DMS 273 (cell line): Measurements from ENCODE around the gene RNF225.
A peak's percentile ranks its signal among the peaks of the same experiment; 100 is the strongest.
"Not testable (repeated sequence)": the region's sequence is repeated elsewhere in the genome, so short reads cannot be mapped to it uniquely, and the experiment has no call there.

Experiments used
- DNase-seq: peaks from one replicate; lab custom pipeline; 2025; ENCODE audit not compliant: unreplicated experiment; lab: John Stamatoyannopoulos, UW

RNF225 gene

DNA sequence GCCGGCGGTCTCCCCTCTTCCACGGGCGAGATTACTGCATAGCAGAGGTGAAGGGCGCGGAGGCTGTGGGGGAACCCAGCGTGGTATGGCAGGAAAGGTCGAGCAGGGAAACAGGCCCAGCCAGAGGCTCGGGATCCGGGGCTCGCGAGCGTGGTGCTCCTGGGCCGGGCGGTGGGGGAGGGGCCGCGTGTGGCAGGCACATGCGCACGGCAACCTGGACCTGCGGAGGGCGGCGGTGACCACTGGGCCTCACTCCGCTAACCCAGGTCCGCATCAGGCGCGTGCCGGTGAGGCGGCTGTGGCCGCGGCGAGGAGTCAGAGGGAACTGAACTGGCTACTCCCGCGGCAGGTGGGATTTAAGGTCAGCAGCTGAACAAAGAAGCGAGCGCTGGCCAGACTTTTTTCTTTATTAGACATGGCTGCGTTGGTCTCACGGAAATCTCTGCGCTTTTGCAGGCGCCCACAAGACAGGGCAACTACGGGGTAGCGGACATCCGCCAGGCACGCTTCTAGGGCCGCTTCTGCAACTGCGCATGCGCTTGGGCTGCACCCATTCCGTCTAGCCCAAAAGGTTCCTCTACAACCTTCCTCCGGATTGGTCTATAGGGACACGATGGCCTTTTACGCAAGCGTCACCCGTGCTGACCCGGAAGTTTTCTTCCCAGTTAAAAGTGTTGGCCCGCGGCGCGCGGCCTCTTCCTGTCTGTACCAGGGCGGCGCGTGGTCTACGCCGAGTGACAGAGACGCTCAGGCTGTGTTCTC lies 8.7 kb upstream of the RNF225 start, which contains the start of gene RPS5:
Gene RPS5, plus strand, starts transcription at position 694 of the 762 bp plus-strand sequence. CDS start 869 bp downstream, outside the sequence.
- peak; percentile 99 for DNase-seq

DNA sequence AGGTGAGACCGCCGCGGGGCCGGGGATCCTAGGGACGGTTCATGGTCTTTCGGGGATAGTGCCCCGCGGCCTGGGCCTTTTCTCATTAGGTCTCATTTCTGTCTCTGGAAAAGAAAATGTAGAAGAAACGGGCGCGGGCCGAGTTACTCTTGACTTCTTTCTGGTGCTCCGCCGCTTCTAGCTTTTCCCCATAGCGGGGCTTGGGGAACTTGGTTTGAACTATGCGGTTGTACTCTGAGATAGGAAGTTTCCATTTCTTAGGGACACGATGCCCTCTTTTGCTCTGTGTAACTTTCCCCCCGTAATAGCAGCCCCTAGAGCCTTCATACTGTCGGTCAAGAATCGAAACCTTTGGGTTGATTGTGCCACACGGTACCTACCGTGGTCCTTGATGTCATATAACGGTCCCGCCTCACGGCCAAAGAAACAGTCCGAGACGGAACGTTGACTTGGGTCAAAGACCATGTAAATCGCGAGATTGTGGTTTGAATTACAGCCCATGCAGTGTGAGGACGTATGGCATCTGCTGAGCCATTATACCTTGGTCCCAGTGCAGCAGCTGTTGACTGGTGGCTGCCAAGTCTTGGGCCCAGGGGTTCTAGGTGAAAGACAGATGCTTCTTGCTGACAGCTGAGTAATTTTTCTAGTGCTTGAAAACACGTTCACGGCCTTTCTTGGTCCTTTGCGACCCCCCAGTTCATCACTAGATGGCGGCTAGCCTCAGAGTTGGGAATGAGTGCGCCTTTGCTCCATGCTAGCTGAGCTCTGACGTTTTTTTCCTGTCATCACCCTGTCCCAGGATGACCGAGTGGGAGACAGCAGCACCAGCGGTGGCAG lies 7.9 kb upstream of the RNF225 start:
- peak; percentile 88 for DNase-seq

DNA sequence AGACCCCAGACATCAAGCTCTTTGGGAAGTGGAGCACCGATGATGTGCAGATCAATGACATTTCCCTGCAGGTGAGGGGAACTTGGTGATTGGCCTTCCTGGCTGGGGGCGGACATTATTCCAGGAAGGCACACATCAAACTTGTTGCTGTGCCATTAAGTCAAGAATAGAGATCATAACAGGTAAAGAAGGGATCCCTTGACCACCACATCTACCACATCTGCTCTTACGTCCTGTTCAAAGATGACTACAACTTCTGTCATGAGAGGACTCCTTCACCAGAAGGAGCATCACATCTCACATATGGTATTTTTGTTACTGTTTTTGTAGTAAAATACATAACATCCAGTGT lies 7.3 kb upstream of the RNF225 start:
- no peak for DNase-seq

DNA sequence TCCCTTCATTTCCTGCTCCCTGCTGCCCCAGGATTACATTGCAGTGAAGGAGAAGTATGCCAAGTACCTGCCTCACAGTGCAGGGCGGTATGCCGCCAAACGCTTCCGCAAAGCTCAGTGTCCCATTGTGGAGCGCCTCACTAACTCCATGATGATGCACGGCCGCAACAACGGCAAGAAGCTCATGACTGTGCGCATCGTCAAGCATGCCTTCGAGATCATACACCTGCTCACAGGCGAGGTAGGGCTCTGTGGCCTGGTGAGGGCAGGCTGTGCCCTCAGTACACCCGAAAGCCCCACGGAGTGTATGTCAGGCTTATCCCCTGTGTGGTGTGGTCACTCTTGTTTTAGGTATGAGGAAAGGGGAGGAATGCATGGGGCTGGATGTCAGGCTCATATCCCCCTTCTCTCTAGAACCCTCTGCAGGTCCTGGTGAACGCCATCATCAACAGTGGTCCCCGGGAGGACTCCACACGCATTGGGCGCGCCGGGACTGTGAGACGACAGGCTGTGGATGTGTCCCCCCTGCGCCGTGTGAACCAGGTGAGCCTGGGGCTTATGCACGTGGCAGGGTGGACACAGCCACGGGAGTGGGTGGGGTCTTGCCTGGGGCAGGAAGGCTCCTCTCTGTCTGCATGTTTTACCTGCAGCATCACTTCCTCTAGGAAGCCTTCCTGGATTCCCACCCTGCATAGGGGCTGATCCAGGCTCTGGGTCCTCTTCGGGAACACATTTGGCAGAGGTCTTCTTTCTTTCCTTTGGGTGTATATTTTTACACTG lies 2.3 kb upstream of the RNF225 start:
- DNase-seq, result no peak

DNA sequence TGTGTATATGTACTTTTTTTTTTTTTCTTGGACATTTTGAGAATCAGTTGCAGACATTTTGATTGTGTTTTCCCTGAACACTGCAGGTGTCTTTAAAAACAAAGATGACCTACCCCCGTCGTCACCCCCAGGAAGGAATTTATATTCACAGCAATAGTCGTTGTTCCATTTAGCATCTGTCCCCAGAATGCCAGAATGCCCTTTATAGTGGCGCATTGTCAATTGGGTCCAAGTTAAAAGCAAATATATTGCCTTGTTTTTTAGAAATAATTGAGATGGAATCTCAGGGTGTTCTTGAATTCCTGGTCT lies 1.8 kb upstream of the RNF225 start:
- no peak for DNase-seq

DNA sequence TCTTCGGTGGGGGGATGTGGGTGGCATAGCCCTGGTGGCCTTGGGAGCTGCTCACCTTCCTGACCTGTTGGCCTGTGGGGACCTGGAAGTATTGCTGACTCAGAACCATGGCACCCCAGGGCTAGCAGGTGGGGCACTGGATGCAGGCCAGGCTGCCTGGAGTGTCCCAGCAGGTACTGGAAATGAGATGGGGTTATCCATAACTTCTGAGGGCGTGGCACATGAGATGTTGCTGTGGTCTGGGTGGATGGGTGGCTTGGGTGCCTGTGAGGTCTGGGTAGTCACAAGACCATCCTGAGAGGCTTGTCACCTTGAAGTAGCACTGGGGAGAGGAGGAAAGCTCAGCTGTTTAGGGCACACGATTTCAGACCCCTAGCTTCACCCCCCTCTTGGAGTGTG lies 636 bp upstream of the RNF225 start:
- DNase-seq, result peak; percentile 73

DNA sequence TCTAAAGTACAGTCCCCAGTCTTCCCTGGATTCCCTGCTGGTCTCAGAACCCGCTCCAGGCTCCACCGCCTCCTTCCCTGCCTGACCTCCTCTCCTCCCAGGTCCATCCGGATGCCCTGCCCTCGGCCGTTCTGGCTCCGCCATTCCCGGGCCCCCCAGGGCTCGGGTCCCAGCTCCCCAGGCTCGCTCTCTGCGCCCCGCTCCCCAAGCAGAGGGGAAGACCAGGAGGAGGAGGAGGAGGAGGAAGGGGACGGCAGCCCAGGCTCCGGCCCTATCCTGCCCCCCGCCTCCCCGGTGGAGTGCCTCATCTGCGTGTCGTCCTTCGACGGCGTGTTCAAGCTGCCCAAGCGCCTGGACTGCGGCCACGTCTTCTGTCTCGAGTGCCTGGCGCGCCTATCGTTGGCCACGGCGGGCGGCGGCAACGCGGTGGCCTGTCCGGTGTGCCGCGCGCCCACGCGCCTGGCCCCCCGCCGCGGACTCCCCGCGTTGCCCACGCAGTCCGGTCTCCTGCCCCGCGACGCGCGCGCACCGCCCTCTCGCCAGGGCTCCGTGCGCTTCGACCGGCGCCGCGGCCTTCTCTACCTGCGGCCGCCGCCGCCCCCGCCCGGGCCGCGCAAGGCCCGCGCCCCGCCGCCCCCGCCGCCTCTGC lies 647 bp downstream of the RNF225 start:
- peak; percentile 77 for DNase-seq

DNA sequence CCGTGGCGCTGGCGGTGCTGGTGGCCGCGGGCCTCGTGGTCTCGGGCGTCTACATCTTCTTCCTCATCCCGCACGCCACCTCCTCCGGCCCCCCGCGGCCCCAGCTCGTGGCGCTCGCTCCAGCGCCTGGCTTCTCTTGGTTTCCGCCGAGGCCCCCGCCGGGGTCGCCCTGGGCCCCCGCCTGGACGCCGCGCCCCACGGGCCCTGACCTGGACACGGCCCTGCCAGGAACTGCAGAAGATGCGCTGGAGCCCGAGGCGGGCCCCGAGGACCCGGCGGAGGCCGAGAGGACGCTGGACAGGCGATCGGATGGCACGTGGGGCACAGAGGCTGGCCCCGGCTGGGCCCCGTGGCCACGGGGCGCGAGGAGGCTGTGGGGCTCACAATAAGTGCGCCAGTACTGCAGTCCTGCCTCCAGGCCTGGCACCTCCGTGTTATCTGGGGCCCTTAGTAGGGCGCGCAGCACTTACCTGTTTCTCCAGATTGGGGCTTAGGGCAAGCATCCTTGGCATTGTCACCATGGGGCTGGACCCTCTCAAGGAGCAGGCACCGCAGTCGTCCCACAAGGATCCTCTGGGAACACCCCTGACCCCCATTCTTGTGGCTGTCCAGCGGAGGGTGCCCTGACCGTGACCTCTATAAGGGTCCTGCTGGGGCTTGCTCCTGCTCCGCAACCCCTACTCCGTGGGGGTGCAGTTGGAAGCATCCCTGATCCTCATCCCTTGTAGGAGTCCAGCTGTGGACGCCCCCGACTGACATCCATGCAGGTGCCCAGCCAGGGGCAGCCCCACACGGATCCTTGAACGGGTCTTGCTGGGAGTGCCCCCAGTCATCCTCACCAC lies 1.5 kb downstream of the RNF225 start:
- DNase-seq, result no peak

DNA sequence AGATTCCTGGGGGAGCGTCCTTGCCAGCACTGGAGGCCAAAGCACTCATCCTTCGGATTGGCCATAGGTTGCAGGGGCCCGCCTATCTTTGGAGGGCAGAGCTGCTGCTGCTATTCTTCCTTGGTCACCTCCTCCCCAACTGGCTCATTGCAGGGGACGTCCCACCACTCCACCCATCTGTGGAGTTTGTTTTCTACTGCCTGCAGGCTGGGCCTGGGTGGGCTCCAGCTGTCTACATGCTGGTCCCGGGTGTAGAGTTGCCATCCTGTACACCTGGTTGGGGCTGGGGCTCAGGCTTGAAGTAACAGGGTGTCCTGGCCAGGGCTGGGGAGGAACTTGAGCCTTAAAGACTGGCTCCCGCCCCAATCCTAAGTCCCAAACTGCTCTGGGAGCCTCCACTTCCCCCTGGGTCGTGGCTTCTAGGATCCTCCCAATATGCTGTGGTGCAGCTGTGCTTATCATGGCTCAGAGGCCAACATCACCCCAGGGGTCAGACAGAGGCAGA lies 2.1 kb downstream of the RNF225 start:
- DNase-seq, result peak; percentile 91

DNA sequence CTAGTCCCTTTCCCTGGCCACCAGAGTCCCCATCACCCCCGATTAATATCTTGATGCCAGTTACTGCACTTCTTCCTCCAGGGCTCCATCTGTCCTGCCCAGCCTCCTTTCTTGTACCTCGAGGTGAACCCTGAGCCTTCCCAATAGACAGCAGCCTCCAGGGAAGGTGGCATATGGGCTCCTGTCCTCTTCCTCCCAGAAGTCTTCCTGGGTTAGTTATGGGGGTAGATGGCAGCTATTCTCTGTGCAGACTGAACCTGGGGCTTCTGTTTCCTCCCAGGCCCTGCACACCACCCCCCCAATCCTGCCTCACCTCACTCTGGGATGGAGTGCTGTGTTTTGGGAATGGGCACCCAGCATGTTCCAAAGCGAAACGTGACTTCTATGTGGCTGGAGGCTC lies 2.6 kb downstream of the RNF225 start:
- peak; percentile 53 for DNase-seq

DNA sequence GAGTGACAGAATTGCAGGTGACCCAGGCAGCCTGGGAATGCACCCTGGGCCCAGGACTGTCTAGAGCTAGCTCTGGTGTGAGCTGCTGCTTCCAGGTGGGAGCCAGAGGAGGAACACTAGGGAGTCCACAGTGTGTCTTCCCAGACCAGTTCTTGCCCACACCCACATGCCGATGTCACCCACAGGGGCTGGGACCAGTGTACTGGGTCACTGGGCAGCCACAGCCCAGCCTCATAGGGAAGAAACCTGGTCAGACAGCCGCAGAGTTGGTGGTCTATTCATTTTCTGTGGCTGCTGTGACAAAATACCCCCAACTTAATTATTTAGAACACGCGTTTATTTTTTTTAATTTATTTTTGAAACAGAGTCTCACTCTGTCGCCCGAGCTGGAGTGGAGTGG lies 3.1 kb downstream of the RNF225 start:
- DNase-seq, result no peak

DNA sequence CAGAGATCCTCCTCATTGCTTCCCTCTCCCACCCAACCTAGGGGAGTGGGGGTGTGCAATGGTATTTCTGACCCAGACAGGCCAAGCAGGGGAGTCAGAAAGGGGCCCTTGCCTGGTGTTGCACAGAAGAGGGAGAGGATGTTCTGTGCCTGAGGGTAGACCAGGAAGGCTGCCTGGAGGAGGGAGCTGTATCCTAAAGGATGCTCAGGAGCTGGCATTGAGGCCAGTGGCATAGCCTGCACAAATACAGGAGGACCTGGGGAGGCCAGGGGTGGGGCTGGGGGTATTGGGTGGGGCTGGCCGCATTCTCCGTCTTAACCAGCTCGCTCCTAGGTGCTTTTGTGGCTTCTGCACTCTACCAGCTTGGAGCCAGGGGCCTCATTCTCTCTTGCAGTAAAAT lies 4.4 kb downstream of the RNF225 start:
- DNase-seq, result no peak

DNA sequence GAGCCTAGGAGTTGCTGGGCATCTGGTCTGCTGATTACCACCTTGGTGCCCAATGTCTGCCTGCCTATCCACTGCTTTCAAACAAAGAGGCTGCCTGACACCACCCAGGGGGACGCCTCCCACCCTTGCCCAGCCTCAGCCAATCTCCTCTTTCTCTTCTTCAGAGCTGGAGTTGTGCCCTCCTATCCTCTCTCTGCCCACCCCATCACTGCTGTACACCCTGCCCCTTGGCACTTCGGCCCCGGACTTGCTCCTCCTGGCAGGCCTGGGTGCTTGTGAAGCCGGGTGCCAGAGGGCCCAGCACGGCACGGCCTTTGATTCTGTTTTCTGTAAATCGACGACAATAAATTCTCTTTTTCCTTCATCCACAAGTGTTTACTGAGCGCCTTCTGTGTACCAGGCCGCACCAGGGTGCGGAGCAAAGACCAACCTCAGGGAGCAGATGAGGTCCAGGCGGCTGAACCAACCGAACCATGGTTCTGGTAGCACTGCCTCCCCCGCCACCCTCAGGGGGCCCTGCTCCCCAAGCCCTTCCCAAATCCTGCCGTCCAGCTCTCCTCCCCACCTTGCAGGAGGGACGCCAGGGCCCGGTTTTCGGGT lies 5.0 kb downstream of the RNF225 start:
- DNase-seq, result peak; percentile 46

DNA sequence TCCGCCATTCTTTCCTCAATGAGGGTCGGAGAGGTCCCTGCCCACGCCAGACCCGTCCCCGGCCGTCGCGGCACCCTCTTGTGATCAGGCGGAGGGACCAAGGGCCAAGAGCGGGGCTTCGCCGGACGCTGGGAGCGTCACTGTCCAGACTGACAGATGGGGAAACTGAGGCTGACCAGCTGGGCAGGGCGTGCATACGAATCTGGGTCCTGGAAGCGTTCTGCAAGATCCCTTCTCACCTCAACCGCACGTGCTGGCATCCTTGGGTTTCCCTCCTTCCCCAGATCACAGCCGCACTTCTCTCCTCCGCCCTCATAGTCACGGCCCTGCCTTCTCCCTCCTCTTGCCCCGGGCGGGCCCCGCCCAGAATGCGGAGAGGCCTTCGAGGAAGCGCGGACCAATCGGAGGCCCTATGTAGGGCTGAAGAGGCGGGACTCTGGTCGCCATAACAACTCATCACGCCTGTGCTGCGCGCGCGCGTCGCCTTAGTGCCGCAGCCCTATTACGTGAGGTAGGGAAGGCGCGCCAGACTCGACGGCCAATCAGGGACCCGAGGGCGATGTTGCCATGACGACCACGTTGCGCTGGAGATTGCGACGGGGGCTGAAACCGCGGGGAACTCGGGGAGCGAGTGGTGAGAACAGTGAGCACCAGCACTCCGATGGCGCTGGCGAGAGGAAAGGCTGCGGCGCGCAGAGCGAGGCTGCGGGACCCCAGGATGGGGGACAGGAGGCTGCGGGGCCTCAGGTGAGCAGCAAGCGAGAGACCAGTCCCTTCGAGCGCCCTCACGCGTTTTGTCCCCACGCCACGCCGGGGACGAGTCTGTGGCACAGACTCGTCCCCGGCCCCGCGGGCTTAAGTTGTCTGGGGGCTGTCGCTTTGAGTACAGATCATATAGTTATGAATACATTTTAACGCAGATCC lies 5.7 kb downstream of the RNF225 start:
- DNase-seq, result peak; percentile 100

DNA sequence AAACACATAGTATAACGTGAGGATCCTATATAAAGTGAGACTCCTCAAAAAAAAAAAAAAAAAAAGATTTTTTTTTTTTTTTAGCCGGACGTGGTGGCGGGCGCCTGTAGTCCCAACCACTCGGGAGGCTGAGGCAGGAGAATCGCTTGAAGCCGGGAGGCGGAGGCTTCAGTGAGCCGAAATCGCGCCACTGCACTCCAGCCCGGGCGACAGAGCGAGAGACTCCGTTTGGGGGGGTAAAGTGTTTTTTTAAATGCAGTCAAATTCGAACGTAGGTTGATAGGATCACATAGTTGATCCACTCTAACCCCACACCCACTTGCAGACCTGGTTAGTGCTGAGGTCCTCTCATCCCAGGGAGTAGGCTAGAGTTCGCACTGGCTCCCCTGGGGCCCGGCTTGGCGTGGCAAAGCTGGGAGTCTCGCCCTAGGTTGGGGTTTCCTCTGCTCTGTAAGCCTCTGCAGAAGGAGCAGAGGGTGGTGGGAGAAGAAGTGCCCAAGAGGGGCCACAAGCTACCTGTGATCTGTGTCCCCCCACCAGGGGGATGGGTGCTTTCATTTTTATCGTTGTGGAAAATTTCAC lies 6.5 kb downstream of the RNF225 start:
- DNase-seq, result peak; percentile 39

DNA sequence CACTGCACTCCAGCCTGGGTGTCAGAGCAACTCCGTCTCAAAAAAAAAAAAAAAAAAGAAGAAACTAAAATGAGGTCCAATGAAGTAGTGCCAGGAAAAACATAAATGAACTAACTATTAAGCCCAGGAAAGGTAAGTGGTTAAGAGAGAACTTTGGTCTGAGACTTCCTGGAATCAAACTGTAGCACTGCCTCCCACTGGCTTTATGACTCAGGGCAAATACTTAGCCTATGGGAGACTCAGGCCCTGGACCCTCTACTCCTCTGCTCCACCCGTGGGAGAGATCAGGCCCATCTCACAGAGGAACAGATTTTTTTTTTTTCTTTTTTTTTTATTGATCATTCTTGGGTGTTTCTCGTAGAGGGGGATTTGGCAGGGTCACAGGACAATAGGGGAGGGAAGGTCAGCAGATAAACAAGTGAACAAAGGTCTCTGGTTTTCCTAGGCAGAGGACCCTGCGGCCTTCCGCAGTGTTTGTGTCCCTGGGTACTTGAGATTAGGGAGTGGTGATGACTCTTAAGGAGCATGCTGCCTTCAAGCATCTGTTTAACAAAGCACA lies 8.5 kb downstream of the RNF225 start:
- DNase-seq, result not testable (repeated sequence)

DNA sequence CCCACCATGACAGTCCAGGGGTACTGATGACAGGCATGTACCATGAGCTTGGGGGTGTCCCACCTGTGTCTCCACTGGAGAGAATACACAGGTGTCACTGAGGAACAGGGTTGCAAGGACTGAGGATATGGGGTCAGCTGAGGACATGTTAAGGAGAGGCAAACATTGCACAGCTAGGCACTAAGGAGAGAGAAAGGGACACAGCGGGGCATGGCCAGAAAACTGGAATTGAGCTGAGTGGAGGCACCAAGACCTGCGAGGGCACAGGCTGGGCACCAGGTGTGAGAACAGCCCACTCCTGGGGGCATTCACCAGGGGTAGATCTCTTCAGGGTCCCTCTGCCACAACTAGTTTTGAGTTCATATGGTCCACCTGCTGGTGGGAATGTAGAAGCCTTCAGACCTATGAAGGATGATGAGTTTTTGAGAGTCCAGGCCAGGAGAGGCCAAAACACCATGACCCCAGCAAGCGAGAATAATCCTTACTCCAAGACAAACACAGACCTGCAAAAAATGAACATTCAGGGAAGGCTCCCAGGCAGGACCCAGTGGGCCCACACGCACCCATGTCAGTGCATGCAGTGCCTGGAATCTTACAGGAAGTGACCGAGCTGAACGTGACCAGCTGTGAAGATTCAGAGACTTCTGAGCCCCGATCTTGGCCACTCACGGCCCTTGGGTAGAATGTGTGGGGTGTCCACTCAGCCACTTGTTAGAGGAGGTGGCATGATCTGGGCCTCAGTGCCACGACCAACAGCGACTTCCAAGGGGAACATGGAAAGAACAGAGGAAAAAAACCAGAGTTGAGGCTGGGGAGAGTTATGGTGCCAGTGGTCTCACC lies 11.6 kb downstream of the RNF225 start:
- DNase-seq, result peak; percentile 48
